ENCODE results near the gene MANBA.
"Not testable (repeated sequence)": the region's sequence is repeated elsewhere in the genome, so short reads cannot be mapped to it uniquely, and the experiment has no call there.

MANBA gene

DNA sequence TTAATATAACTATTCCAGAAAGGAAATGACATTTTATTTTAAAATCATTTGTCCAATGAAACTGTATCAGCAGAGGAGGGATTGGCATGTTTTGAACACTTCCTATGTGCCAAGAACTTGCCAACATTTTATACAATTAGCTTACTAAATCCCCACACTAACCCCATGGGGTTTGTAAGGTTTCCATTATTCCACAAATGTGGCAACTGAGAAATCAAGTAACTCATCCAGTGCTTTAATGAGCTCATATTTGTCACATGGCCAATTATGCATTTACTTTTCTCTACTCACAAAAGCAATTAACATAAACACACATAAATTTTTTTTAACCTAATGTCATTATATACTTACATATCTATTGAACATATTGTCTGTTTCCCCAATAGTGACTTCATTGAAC, 37.3 kb downstream of the MANBA start:
- no peak for DNase-seq (ENCODE audit: low read depth in 2 of 2)

DNA sequence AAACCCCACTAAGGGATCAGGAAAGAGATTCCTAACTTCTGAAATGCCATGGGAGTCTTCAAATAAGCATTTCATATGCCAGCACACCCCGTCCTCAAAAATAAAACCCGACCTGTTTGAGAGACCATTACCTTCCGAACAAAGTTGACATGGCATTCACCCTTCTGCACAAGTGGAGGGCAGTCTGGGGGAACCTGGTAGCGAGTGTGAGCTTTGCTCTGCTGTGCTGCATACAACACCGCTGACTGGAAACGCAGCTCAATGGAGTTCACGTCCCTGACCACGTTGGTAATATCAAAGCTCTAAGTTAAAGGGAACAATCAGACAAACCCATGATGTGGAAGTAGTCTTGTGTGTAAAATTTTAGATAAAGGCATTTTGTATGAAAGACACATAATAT, 38.0 kb downstream of the MANBA start:
- DNase-seq (ENCODE audit: low read depth in 2 of 2) = no peak

DNA sequence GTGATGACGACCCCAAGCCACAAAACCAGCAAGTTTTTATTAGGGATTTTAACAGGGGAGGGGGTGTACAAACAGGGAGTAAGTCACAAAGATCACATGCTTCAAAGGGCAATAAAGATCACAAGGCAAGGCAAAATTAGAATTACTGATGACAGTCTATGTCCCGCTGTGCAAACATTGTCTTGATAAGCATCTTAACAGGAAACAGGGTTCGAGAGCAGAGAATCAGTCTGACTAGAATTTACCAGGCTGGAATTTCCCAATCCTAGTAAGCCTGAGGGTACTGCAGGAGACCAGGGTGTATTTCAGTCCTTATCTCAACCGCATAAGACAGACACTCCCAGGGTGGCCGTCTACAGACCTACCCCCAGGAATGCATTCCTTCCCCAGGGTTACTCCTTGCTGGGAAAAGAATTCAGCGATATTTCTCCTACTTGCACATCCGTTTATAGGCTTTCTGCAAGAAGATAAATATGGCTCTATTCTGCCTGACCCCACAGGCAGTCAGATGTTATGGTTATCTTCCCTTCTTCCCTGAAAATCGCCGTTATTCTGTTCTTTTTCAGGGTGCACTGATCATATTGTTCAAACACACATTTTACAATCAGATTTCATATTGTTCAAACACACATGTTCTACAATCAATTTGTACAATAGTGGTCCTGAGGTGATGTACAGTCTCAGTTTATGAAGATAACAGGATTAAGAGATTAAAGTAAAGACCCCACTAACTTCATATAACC, 41.8 kb downstream of the MANBA start:
- not testable (repeated sequence) for DNase-seq (ENCODE audit: low read depth in 2 of 2)

DNA sequence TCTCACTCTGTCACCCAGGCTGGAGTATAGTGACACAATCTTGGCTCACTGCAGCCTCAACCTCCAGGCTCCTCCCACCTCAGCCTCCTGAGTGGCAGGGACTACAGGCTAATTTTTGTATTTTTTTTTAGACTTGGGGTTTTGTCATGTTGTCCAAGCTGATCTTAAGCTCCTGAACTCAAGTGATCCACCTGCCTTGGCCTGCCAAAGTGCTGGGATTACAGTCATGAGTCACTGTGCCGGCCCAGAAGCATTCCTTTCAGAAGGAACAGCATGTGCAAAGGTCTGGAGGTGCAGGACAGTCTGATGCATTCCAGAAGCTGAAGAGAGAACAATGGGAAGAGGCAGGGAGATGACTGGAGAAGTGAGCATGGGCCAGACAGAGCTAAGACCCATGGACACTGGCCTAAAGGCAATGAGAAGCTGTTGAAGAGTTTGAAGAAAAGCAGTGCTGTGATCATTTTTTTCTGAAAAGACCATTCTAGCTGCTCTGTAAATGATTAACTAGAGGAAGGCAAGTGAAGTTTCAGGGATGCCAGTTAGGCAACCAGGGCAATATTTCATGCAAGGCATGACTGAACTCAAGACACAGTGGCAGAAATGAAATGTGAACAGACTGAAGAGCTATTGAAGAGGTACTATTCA, 43.2 kb downstream of the MANBA start:
- no peak for DNase-seq (ENCODE audit: low read depth in 2 of 2)

DNA sequence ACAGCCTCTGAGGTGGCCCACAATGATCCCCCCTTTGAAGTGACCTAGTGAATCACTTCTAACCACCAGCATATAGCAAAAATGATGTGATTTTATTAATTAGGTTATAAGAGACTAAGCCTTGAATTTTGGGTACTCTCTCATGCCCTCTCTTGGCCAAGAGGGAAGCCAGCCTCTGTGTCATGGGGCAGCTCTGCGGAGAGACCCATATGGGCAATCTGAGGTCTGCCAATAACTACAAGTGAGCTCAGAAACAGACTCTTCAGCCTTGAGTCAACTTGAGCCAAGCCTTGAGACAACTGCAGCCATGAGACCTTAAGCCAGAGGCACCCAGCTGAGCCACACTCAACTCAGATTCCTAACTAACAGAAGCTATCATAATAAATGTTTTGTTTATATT, 45.7 kb downstream of the MANBA start:
- no peak for DNase-seq (ENCODE audit: low read depth in 2 of 2)

DNA sequence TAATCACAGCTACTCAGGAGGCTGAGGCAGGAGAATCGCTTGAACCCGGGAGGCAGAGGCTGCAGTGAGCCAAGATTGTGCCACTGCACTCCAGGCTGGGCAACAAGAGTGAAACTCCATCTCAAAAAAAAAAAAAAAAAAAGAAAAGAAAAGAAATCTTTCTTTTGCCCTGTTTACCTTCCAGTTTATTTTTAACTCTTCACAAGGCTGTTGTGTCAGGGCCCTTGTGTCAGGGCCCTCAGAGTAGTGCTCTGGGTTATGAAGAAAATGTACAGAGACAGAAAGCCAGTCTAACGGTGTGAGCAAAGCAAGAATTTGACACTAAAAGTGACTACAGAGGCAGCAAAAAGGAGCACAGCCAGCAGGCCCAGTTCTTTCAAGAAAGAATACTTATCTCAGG, 47.0 kb downstream of the MANBA start:
- DNase-seq (ENCODE audit: low read depth in 2 of 2) = not testable (repeated sequence)

DNA sequence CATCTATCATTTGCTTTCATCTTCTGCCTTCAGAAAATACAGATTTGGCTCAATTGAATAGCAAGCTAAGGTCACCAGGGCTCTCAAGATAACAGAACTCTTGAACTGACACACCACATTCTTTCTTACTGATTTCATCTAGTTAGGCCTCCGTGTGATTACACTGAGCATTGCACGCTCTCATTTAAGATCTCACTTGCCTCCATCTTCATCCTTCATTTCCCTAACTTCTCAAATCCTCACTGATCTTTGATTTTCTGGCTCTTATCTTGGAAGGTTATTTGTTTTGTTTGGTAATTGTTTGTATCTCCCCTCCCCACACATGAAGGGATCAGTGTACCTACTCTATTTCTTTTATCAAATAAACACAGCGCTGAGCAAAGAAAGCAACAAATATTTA, 47.7 kb downstream of the MANBA start:
- DNase-seq (ENCODE audit: low read depth in 2 of 2) = no peak

DNA sequence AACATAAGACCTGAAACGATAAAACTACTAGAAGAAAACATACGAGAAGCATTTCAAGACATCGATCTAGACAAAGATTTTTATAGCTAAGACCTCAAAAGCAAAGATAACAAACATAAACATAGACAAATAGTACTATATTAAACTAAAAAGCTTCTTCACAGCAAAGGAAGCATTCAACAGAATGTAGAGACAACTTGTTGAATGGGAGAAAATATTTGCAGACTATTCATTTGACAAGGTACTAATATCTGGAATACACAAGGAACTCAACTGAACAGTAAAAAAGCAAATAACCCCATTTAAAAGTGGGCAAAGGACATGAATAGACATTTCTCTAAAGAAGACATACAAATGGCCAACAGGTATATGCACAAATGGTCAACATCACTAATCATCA, 49.8 kb downstream of the MANBA start:
- no peak for DNase-seq (ENCODE audit: low read depth in 2 of 2)

DNA sequence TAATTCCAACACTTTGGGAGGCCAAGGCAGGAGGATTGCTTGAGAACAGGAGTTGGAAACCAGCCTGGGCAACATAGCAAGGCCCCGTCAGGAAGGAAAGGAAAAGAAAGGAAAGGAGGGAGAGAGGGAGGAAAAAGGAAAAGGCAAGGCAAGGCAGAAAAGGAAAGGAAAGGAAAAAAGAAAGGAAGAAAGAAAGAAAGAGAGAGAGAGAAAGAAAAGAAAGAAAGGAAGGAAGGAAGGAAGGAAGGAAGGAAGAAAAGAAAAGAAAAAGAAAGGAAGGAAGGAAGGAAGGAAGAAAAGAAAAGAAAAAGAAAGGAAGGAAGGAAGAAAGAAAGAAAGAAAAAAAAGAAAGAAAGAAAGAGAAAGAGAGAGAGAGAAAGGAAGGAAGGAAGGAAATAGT, 51.7 kb downstream of the MANBA start:
- DNase-seq (ENCODE audit: low read depth in 2 of 2) = not testable (repeated sequence)

DNA sequence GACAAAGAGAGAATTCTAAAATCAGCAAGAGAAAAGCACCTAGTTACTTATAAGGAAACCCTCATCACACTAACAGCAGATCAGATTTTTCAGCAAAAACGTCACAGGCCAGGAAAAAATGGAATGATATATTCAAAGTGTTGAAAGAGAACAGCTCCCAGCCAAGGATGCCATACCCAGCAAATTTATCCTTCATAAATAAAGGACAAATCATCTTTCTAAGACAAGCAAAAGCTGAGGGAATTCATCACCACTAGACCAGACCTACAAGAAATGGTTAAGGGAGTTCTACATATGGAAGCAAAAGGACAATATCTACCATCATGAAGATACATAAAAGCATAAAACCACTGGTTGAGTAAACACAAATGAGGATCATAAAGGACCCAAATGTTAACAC, 53.6 kb downstream of the MANBA start:
- DNase-seq (ENCODE audit: low read depth in 2 of 2) = no peak

DNA sequence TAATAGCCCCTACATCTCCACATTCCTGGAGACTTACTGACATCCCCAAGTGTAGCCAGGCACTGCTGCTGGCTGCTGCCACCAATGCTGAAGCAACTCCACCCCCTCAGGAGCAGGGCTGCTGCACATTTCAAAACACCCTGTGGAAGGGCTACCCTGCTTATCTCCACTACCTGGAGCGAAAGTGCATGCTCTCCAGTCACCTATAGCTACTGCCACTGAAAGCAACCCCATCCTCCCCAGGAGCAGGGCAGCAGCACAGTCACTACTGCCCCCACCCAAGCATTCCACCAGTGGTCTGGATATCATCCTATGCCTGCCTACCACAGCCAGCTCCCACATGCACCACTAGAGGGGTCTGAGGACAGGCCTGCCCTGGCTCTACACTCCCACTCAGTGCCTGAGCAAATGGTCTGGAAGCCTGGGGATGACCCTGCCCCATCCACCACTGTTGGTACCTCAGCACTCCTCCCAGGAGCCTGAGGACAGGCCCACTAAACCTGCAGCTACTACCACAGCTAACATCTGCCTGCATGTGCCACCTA, 55.3 kb downstream of the MANBA start:
- no peak for DNase-seq (ENCODE audit: low read depth in 2 of 2)

DNA sequence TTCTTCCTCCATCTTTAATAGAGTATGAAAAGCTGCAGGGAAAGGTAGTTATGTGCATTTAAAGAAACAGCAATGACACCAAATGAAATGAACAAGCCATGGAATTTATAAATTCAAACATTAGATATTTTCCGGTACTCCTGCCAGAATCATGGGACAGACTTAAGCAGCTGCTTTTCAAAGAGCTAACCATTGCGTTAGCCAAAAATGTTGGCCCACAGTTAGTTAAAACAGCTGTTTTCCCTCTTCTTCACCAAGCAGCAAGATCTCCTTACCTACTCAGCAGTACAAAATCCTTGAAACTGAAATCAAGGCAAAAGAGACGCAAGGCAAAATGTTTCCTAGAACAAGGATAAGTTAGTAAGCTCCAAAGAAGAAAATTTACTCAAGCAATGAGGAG, 64.0 kb downstream of the MANBA start:
- DNase-seq (ENCODE audit: low read depth in 2 of 2) = no peak

DNA sequence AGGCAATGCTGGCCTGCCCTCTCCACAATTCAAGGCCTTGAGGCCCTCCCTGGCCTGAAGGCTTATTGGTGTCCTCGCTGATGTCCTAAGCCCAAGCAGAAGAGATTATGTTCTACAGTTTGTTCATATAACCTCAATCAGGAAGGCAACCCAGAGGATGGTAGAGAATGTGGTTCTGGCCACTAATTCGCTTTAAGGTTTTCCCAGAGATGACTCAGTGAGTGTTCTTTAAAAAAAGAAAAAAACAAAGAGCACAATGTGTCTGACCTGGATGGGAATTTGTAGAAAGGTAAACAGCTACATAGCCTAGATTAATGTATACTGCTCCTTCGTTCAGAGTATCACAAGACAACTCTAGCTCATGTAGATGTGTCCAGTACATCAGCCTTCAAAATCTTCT, 66.0 kb downstream of the MANBA start:
- DNase-seq (ENCODE audit: low read depth in 2 of 2) = no peak

DNA sequence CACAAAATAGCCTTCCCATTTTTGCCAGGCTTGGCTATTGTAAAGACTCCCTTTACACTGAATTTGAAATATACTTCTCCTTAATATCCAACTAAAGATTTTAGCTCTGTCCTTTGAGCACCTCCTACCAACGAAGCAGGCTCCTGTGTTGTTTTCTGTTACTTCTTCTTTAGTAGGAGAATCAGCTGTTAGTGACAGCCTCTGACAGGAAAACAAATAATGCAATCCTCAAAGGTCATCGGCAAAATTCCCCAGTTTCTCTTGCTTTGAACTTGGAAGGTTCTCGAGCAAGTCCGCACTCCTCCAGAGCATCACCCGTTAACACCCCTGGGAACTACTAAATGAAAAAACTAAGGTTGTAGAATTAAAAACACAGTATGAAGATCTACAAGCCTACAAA, 66.9 kb downstream of the MANBA start:
- no peak for DNase-seq (ENCODE audit: low read depth in 2 of 2)

DNA sequence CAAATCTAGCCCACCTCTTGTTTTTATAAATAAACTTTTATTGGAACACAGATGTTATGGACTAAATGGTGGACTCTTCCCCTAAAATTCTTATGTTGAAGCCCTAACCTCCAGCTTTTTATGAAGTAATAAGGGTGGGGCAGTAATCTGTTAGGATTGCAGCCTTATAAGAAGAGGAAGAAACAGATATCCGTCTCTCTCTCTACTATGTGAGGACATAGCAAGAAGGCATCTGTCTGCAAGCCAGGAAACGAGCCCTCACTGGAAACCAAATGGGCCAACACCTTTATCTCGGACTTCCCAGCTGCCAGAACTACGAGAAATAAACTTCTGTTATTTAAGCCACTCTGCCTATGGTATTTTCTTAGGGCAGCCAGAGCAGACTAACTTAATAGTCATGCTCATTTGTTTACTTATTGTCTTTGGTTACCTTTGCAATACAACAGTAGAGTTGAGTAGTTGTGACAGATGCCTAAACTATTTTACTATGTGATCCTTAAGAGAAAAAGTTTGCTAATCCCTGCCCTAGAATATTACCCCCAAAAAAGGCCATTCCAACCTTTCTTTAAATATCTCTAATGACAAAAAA, 67.4 kb downstream of the MANBA start:
- DNase-seq (ENCODE audit: low read depth in 2 of 2) = no peak

DNA sequence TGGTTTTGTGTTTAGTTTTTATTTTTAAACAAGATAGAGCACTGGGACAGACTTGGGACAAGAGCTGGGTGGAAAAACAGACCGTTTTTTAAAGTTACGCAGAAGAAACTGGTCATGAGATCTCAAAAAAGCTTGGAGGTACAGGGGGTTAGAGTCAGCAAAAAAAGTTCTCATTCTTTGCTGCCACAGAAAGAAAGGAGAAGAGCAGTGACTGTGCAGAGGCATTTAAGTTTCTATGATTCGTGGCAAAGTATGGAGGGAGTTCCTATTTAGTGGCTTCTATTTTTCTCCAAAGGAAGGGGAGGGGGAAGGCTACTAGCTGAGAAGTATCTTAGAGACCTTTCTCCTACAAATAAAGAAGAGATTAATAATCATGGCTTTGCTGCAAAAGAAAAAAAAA, 68.3 kb downstream of the MANBA start:
- DNase-seq (ENCODE audit: low read depth in 2 of 2) = no peak

DNA sequence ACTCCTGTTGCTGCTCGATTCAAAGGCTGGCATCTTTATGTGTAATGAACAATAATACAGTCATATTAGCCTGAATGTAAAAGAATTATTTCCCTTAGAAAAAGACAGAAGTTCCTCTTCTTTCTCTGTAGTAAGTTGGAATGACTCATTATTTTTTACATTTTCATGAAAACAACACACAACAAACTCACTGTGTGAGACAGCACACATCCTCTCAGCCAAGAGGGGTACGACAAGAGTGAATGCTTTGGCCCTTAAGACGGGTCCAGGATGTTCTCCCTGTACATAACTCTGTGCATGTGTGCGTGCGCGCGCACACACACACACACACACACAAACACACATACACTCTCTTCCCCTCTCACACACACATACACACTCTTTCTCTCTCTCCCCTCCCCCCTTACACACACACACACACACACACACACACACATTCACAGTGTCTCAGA, 72.8 kb downstream of the MANBA start:
- DNase-seq (ENCODE audit: low read depth in 2 of 2) = no peak

DNA sequence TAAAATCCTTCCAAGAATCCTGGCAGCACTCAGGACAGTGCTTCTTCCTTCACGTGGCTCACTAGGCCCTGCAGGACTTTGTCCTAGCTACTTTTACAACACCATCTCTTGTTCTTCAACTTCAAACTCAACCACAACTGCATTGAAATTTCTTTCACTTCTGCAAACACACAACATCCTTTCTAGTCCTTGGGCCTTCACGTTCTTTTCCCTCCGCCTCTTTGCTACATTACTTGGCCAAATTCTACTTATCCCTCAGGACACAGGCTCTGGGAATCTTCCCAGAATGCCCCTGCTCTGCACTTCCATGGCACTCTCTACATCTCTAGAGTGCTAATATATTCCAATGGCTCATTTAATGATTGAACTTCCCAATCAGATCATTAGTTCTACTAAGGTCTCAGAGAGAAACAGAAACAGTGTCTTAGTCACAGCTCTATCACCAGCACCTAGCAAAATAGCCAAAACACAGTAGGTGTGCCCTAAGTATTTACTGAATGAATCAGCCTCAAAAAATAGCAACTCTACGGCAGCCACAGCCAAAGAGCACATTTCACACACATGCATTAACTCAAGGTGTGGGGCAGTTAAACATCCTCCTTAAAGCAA, 73.3 kb downstream of the MANBA start:
- no peak for DNase-seq (ENCODE audit: low read depth in 2 of 2)

DNA sequence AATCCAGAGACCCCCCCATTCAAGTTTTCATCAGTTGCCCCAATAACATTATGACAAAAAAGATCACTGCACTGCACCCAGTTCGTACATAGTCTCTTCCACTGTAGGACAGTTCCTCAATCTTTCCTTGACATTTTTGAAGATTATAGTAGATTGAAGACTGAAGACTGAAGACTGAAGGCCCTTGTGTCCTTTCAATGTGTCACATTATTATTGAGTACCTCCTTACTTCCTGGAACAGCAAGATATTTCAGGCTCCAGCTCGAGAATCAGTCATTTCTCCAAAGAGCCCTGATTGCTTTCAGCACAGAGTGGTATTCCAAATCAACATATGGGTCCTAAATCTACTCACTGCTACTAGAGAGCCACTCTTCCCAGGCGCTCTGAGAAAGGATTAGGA, 75.0 kb downstream of the MANBA start:
- no peak for DNase-seq (ENCODE audit: low read depth in 2 of 2)

DNA sequence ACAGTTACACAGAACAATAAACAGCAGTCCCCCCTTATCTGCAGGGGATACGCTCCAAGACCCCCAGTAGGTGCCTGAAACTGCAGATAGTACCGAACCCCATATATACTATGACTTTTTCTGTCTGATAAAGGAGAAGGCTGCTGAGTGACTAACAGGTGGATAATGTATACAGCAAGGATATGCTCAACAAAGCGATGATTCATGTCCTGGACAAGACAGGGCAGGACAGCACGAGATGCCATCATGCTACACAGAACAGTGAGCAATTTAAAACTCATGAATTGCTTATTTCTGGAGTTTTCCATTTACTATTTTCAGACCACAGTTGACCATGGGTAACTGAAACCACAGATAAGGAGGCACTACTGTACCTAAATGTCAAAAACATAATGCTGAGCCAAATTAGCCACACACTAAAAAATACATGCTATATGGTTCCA, 76.1 kb downstream of the MANBA start:
- no peak for DNase-seq (ENCODE audit: low read depth in 2 of 2)

DNA sequence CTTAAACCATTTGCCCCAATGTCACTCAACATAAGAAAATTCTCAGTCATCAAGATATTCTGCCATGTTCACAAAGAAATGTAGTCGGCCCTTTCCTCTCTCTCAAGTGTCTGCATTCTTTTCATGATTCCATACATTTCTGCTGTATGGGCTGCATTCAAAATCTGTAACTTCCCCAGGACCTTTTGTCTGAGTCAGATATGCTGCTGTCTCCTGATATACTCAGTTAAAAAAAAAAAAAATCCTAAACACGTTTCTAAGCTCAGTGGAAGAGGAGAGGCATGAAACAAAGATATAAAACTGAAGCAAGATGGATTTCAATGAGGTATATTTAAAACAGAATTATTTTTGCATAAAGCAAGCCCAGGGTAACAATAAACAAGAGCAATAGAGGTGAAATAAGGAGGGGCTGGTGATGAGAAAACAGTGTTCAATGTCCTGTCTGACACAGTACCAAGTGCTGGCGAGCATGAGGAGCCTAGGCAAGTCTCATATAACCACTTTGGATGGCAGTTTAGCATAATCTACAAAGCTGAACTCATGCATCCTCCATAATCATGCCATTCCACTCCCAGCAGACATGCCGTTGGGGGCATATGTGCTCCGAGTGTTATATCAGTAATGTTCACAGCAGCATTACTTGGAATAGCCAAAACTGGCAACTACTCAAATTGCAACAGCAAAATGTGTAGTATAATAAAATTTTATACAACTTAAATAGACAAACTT, 76.7 kb downstream of the MANBA start:
- no peak for DNase-seq (ENCODE audit: low read depth in 2 of 2)

Measured in stimulated activated CD4-positive, alpha-beta T cell treated with anti-CD3 and anti-CD28 coated beads, Interleukin-1b, Interleukin-23, amount 100 ng/mL, for 1 hour (primary cell).